Neural progenitor cell (in vitro differentiated cells): ENCODE data around the gene BAZ1A. TPM values are rescaled to one million over a fixed set of nuclear protein-coding genes. Genes with fewer than 3 reads are reported as not detected.

Source experiments
- DNase-seq: peaks from one replicate; pipeline ENCODE4 v3.0.0-alpha.2; 2016; ENCODE audit warnings: low spot score
- H2AFZ ChIP-seq: fragments of 200-600 bp; sonication (generic); replicated peaks from 2 replicates; pipeline ENCODE4 v1.6.1; 2016; ENCODE audit warnings: antibody characterized with exemption
- H3F3A ChIP-seq: fragments of 200-600 bp; sonication (generic); 2 replicates; pipeline ENCODE4 v1.6.1; 2016; ENCODE audit warnings: antibody characterized with exemption, low read depth
- H3K27ac ChIP-seq: fragments of 200-600 bp; sonication (generic); 2 replicates; pipeline ENCODE4 v1.5.1; 2016; ENCODE audit warnings: mild to moderate bottlenecking
- H3K27me3 ChIP-seq: fragments of 200-600 bp; sonication (generic); 2 replicates; pipeline ENCODE4 v1.6.1; 2016; ENCODE audit warnings: mild to moderate bottlenecking, moderate library complexity
- H3K36me3 ChIP-seq: fragments of 200-600 bp; sonication (generic); 2 replicates; pipeline ENCODE4 v1.5.1; 2016
- H3K4me1 ChIP-seq: fragments of 200-600 bp; sonication (generic); 2 replicates; pipeline ENCODE4 v1.6.1; 2016; ENCODE audit warnings: mixed run types
- H3K4me2 ChIP-seq: fragments of 200-600 bp; sonication (generic); 2 replicates; pipeline ENCODE4 v1.6.1; 2016
- H3K4me3 ChIP-seq: fragments of 200-600 bp; sonication (generic); 2 replicates; pipeline ENCODE4 v1.5.1; 2016
- H3K79me2 ChIP-seq: fragments of 200-600 bp; sonication (generic); 2 replicates; pipeline ENCODE4 v1.6.1; 2016; ENCODE audit warnings: low read depth
- H3K9ac ChIP-seq: fragments of 200-600 bp; sonication (generic); 2 replicates; pipeline ENCODE4 v1.6.1; 2016
- H3K9me3 ChIP-seq: fragments of 200-600 bp; sonication (generic); 2 replicates; pipeline ENCODE4 v1.5.1; 2016; ENCODE audit warnings: low read depth
- H4K20me1 ChIP-seq: fragments of 200-600 bp; sonication (generic); 2 replicates; pipeline ENCODE4 v1.6.1; 2016; ENCODE audit warnings: low read depth
- H3K27ac Mint-ChIP-seq: 3 replicates; pipeline ENCODE4 v1.8.0; 2021; ENCODE audit warnings: mixed read lengths
- H3K27me3 Mint-ChIP-seq: 2 replicates; pipeline ENCODE4 v1.8.0; 2022; ENCODE audit warnings: low read depth, mild to moderate bottlenecking, inconsistent platforms, moderate library complexity, mixed read lengths; ENCODE audit not compliant: insufficient read depth
- H3K36me3 Mint-ChIP-seq: 3 replicates; pipeline ENCODE4 v1.8.0; 2021; ENCODE audit warnings: mixed read lengths
- H3K4me1 Mint-ChIP-seq: 3 replicates; pipeline ENCODE4 v1.8.0; 2021; ENCODE audit warnings: mixed read lengths
- H3K4me3 Mint-ChIP-seq: 3 replicates; pipeline ENCODE4 v1.8.0; 2021; ENCODE audit warnings: mild to moderate bottlenecking, moderate library complexity, mixed read lengths
- H3K9me3 Mint-ChIP-seq: 3 replicates; pipeline ENCODE4 v1.8.0; 2020; ENCODE audit warnings: mixed read lengths
- EZH2 ChIP-seq: fragments of 200-600 bp; sonication (generic); IDR thresholded peaks from 2 replicates; pipeline ENCODE4 v1.6.1; 2017; ENCODE audit warnings: antibody characterized with exemption, mild to moderate bottlenecking, moderate library complexity
- EZH2phosphoT487 ChIP-seq: fragments of 200-600 bp; sonication (generic); IDR thresholded peaks from 2 replicates; pipeline ENCODE4 v1.6.1; 2017; ENCODE audit warnings: antibody characterized with exemption
- total RNA-seq: library from RNA; depleted of rRNA; stranded (reverse); fragments of >200 nt; gene quantifications from 2 replicates; pipeline ENCODE4 v1.2.3, GENCODE V29; 2015; ENCODE audit warnings: low replicate concordance
- TF ChIP-seq, protein P1 (sequence below): fragments of 200-600 bp; sonication (generic); IDR thresholded peaks from 2 replicates; pipeline ENCODE4 v1.5.1; 2017; ENCODE audit warnings: antibody characterized with exemption, mild to moderate bottlenecking

BAZ1A gene
- total RNA-seq, 1 donor from 2014 or later = 11.5 TPM

DNA sequence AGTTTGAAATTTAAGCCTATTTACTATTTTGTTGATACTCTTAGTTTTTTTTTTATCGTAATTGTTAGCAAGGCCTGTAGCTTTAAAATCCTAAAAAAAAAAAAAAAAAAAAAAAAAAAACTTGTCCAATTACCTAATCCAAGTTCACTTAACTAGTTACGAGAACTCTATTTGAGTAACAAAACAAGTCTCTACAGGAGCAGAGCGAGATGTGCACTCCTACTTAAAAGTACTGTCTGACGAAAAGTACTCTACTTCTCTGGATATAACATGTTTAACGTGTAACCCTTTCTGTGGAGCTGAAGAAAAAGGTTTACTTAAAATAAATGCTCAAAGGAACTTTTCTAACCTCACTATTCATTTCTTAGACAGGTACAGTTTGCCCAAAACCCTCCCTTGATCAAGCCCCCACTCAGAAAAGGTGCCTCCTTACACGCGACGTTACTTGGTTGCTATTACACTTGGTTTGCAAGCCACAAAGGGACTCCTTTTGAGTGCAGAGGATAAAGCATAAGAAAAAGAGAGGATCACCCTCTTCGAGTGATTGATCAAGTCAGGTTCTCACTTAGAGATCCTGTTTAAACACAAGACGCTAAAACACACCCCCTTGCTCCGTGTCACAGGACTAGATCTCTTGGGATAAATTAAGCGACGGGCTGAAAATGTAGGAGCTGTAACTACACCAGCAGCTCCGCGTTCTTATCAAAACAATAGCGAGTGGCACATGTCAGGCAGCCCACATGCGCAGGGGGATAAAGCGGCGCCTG is 2.2 kb downstream of the BAZ1A start:
- Mint-ChIP-seq H3K4me3 (peak overlapping the region; percentile 89), H3K4me1 (peaks cover 24% of the 10 kb centered on the region), H3K27ac (peak overlapping the region; percentile 54), H3K9me3 (no peaks in the 10 kb centered on the region), H3K27me3 (peaks cover 11% of the 10 kb centered on the region), H3K36me3 (peaks cover 13% of the 10 kb centered on the region)
- DNase-seq = peak; percentile 5
- Histone ChIP-seq H3K9me3 (no peaks in the 10 kb centered on the region), H3K4me1 (peaks cover 5% of the 10 kb centered on the region), H3K4me2 (peak overlapping the region; percentile 94), H3K79me2 (no peaks in the 10 kb centered on the region), H3K27ac (no peak overlapping the region), H2AFZ (peak overlapping the region; percentile 98), H3K36me3 (no peaks in the 10 kb centered on the region), H3F3A (peaks cover 32% of the 10 kb centered on the region), H3K4me3 (peak overlapping the region; percentile 89), H3K9ac (no peak overlapping the region), H3K27me3 (peaks cover 55% of the 10 kb centered on the region), H4K20me1 (peaks cover 38% of the 10 kb centered on the region)
- TF ChIP-seq EZH2 (no peak), EZH2phosphoT487 (no peak)
- TF ChIP-seq, protein P1, sequence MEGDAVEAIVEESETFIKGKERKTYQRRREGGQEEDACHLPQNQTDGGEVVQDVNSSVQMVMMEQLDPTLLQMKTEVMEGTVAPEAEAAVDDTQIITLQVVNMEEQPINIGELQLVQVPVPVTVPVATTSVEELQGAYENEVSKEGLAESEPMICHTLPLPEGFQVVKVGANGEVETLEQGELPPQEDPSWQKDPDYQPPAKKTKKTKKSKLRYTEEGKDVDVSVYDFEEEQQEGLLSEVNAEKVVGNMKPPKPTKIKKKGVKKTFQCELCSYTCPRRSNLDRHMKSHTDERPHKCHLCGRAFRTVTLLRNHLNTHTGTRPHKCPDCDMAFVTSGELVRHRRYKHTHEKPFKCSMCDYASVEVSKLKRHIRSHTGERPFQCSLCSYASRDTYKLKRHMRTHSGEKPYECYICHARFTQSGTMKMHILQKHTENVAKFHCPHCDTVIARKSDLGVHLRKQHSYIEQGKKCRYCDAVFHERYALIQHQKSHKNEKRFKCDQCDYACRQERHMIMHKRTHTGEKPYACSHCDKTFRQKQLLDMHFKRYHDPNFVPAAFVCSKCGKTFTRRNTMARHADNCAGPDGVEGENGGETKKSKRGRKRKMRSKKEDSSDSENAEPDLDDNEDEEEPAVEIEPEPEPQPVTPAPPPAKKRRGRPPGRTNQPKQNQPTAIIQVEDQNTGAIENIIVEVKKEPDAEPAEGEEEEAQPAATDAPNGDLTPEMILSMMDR = no peak

DNA sequence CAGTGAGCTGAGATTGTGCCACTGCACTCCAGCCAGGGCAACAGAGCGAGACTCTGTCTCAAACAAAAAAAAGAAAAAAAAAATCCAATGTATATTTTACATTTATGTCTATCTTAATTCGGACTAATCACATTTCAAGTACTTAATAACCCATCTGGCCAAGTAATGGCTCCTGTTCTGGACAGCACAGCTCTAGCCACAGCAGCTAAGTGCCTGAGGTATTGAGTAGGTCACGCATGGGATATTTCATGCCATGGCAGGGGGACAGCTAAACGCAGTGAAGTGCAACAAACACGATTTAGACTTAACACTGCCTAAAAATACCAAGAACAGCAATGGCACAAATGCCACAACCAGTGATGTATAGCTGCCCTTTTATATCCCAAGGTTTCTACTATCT is 8.0 kb downstream of the BAZ1A start:
- Mint-ChIP-seq H3K9me3 (no peaks in the 10 kb centered on the region), H3K4me1 (peaks cover 4% of the 10 kb centered on the region), H3K27me3 (no peaks in the 10 kb centered on the region), H3K27ac (no peak overlapping the region), H3K4me3 (no peak overlapping the region), H3K36me3 (peaks cover 22% of the 10 kb centered on the region)
- no peak overlapping the region for H3K4me3 ChIP-seq
- no peak for DNase-seq
- H3K4me1 ChIP-seq = no peaks in the 10 kb centered on the region
- no peak overlapping the region for H3K9ac ChIP-seq
- no peaks in the 10 kb centered on the region for H3F3A ChIP-seq
- no peak overlapping the region for H2AFZ ChIP-seq
- H3K36me3 ChIP-seq = no peaks in the 10 kb centered on the region
- no peaks in the 10 kb centered on the region for H3K79me2 ChIP-seq
- peaks cover 30% of the 10 kb centered on the region for H4K20me1 ChIP-seq
- H3K27me3 ChIP-seq = peaks cover 9% of the 10 kb centered on the region
- H3K9me3 ChIP-seq = no peaks in the 10 kb centered on the region
- H3K4me2 ChIP-seq = no peak overlapping the region
- TF ChIP-seq, protein P1 = no peak
- TF ChIP-seq EZH2 (no peak), EZH2phosphoT487 (no peak)
- no peak overlapping the region for H3K27ac ChIP-seq

DNA sequence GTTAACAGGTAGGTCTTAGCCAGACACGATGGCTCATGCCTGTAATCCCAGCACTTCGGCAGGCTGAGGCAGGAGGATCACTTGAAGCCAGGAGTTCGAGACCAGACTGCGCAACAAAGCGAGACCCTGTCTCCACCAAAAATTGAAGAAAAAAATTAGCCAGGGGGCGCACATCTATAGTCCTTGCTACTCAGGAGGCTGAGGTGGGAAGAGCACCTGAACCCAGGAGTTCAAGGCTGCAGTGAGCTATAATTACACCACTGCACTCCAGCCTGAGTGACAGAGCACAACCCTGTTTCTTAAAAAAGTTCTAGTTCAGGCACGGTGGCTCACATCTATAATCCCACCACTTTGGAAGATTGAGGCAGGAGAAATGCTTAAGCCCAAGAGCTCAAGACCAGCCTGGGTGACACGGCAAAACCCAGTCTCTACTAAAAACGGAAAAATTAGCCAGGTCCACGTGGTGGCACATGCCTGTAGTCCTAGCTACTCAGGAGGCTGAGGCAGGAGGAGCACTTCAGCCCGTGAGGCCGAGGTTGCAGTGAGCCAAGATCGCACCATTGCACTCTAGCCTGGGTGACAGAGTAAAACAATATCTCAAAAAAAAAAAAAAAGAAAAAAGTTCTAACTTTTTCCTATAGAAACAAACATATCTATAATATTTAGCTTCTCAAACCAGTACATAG is 9.1 kb downstream of the BAZ1A start:
- Histone ChIP-seq H3K79me2 (no peaks in the 10 kb centered on the region), H3K36me3 (no peaks in the 10 kb centered on the region)
- TF ChIP-seq EZH2 = no peak
- TF ChIP-seq, protein P1 = no peak
- TF ChIP-seq EZH2phosphoT487 = no peak

More for the DNA sequence above, 9.1 kb downstream of the BAZ1A start:
- H3F3A ChIP-seq = no peaks in the 10 kb centered on the region
- no peak overlapping the region for H3K9ac ChIP-seq
- Mint-ChIP-seq H3K9me3 (no peaks in the 10 kb centered on the region), H3K4me1 (no peaks in the 10 kb centered on the region), H3K4me3 (no peak overlapping the region), H3K36me3 (peaks cover 25% of the 10 kb centered on the region), H3K27me3 (no peaks in the 10 kb centered on the region), H3K27ac (no peak overlapping the region)
- no peaks in the 10 kb centered on the region for H3K27me3 ChIP-seq
- H2AFZ ChIP-seq = no peak overlapping the region
- no peaks in the 10 kb centered on the region for H3K9me3 ChIP-seq
- H3K4me3 ChIP-seq = no peak overlapping the region
- peaks cover 18% of the 10 kb centered on the region for H4K20me1 ChIP-seq
- H3K27ac ChIP-seq = no peak overlapping the region
- H3K4me2 ChIP-seq = no peak overlapping the region
- DNase-seq = no peak
- H3K4me1 ChIP-seq = no peaks in the 10 kb centered on the region
